HG02943 (cell line): ENCODE measurements around the gene ANKS3.

Experiments used
- ATAC-seq: cut with Tn5 transposase; IDR thresholded peaks from one replicate; pipeline ENCODE4 v1.9.1; 2021; ENCODE audit warnings: mild to moderate bottlenecking, low read depth, moderate library complexity; ENCODE audit not compliant: unreplicated experiment

Gene ANKS3

GRCh38 chr16:4686497-4687210 is 47.4 kb downstream of the ANKS3 start:
- no peak for ATAC-seq

- no peak for ATAC-seq
Observed at GRCh38 chr16:4685776-4686496, 48.1 kb downstream of the ANKS3 start.

GRCh38 chr16:4685292-4685691 is 48.8 kb downstream of the ANKS3 start:
- no peak for ATAC-seq

GRCh38 chr16:4684763-4685162 is 49.3 kb downstream of the ANKS3 start:
- ATAC-seq: no peak

- no peak for ATAC-seq
Observed at GRCh38 chr16:4684058-4684715, 49.9 kb downstream of the ANKS3 start.

GRCh38 chr16:4683255-4684057 is 50.6 kb downstream of the ANKS3 start:
- no peak for ATAC-seq

GRCh38 chr16:4682616-4683254 is 51.3 kb downstream of the ANKS3 start:
- no peak for ATAC-seq

GRCh38 chr16:4682084-4682591 is 51.9 kb downstream of the ANKS3 start:
- ATAC-seq: no peak

GRCh38 chr16:4681471-4682083 is 52.5 kb downstream of the ANKS3 start:
- no peak for ATAC-seq

- ATAC-seq: no peak
Observed at GRCh38 chr16:4680673-4681470, 53.2 kb downstream of the ANKS3 start.

- no peak for ATAC-seq
Observed at GRCh38 chr16:4679850-4680636, 54.0 kb downstream of the ANKS3 start.

GRCh38 chr16:4679156-4679849 is 54.8 kb downstream of the ANKS3 start:
- no peak for ATAC-seq

- ATAC-seq: no peak
Observed at GRCh38 chr16:4678596-4678995, 55.5 kb downstream of the ANKS3 start.

- no peak for ATAC-seq
Observed at GRCh38 chr16:4677994-4678393, 56.1 kb downstream of the ANKS3 start.

GRCh38 chr16:4677390-4677789 is 56.7 kb downstream of the ANKS3 start:
- ATAC-seq: no peak

- no peak for ATAC-seq
Observed at GRCh38 chr16:4676831-4677230, 57.2 kb downstream of the ANKS3 start.
